ENCODE measurements around the gene MRPS25.

DNA sequence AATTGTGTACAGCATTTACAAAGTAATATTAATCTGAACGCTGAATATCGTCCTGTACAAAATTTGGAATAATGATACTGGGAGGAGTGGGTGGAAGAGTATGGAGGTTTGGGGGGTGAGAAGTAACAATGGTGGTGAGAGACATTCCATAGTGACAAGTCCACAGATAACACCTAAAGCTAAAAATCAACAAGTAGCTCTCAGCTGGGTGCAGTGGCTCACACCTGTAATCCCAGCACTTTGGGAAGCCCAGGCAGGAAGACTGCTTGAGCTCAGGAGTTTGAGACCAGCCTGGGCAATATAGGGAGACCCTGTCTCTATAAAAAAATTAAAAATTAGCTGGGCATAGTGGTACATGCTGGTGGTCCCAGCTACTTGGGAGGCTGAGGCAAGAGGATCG is 5.1 kb downstream of the MRPS25 start:
- TF ChIP-seq, protein P1, sequence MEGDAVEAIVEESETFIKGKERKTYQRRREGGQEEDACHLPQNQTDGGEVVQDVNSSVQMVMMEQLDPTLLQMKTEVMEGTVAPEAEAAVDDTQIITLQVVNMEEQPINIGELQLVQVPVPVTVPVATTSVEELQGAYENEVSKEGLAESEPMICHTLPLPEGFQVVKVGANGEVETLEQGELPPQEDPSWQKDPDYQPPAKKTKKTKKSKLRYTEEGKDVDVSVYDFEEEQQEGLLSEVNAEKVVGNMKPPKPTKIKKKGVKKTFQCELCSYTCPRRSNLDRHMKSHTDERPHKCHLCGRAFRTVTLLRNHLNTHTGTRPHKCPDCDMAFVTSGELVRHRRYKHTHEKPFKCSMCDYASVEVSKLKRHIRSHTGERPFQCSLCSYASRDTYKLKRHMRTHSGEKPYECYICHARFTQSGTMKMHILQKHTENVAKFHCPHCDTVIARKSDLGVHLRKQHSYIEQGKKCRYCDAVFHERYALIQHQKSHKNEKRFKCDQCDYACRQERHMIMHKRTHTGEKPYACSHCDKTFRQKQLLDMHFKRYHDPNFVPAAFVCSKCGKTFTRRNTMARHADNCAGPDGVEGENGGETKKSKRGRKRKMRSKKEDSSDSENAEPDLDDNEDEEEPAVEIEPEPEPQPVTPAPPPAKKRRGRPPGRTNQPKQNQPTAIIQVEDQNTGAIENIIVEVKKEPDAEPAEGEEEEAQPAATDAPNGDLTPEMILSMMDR (conservative IDR thresholded peaks at IDR 0.05 in 1 of 2, IDR thresholded peaks at IDR 0.05 in 1 of 2; ENCODE audit: extremely low read depth in 1 of 2, insufficient read depth in 1 of 2, low read depth in 1 of 2, low read length in 2 of 2) = no peak
- TF ChIP-seq EZH2 (IDR thresholded peaks at IDR 0.05; ENCODE audit: borderline replicate concordance, low read length) = no peak

All from mammary epithelial cell (primary cell).